Left hindlimb (tissue), 1 donor: ENCODE results near the gene CCL22.
"Not testable (repeated sequence)": the region's sequence is repeated elsewhere in the genome, so short reads cannot be mapped to it uniquely, and the experiment has no call there.

Experiments used
- DNase-seq: peaks from one replicate; pipeline ENCODE4 v3.0.0-alpha.2; 2018

The CCL22 gene

GRCh38 chr16:57358527-57359095 lies at the start of gene CCL22:
Gene CCL22 (plus strand): TSS chr16:57358783. CDS start chr16:57358817, 34 bp downstream.
- DNase-seq = no peak

GRCh38 chr16:57310801-57311200 lies 47.8 kb upstream of the CCL22 start:
- no peak for DNase-seq

- DNase-seq = no peak
These were observed 45.1 kb upstream of the CCL22 start for GRCh38 chr16:57313509-57313908.

GRCh38 chr16:57314161-57314785 lies 44.3 kb upstream of the CCL22 start:
- DNase-seq = no peak

DNA sequence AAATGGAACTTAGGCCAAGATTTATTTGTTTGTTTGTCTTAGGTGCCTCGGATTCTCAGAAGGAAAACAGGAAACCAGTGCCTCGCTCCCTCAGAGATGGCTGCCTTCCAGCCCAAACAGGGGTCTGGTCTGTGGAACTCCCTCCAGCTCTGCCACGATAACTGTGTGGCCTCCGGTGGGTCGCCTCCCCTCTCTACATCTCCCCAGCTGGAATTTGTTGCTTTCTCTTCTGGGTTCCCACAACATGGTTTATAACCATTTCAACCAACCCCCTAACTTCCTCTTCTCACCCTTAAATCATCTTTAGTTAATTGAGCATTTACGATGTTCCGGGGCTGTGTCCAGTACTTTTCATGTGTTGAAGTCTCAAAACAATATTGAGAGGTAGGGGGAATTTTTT lies 43.2 kb upstream of the CCL22 start:
- no peak for DNase-seq

- peak; percentile 39 for DNase-seq
These were observed 42.1 kb upstream of the CCL22 start for GRCh38 chr16:57316390-57317017.

DNA sequence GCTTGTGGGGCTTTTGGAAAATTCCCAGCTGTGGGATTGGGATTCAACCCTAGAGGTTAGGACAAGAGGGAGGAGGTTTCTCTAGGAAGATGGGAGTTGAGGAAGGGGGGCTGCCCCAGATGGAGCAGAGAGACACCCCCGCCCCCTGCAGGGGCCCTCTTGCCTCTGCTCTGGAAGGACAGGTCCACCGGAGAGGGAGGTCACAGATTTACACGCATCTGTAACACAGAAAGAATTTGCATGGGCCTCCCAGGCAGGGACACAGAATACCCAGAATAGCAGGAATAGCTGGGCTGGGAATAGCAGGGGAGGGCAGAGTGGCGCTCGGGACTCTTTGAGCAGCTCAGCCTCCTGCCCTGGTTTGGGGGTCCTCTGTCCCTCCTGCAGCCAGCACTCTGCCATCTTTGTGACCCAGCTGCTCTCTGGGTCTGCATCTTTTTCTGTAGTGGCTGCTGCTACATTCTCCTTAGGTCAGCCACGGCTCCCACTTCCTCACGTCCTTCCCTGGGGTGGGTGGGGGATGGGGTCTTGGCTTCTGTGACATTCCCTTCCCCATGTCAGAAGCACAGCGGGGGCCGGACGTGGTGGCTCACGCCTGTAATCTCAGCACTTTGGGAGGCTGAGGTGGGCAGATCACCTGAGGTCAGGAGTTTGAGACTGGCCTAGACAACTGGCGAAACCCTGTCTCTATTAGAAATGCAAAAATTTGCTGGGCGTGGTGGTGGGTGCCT lies 40.2 kb upstream of the CCL22 start:
- DNase-seq = no peak

DNA sequence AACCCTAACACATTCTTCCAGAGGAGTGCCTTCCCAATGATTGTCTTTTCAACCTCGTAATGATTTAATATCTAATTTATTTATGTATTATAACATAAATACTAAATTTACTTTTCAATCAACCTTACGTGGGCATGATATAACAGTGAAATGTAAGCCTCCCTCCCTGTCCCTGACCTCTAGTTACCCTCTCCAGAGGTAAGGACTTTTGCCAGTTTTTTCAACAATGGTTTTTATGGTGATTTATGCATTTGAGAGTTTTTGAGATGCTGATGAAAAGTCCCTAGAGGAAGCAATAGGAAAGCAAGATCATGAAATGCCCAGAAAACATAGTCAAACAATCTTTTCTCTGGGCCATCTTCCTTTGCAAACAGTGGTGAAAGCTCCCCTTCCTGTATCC lies 38.9 kb upstream of the CCL22 start:
- no peak for DNase-seq

- DNase-seq = no peak
These were observed 33.8 kb upstream of the CCL22 start for GRCh38 chr16:57324749-57325148.

- DNase-seq = no peak
These were observed 33.1 kb upstream of the CCL22 start for GRCh38 chr16:57325458-57325857.

- DNase-seq = no peak
These were observed 28.8 kb upstream of the CCL22 start for GRCh38 chr16:57329718-57330327.

DNA sequence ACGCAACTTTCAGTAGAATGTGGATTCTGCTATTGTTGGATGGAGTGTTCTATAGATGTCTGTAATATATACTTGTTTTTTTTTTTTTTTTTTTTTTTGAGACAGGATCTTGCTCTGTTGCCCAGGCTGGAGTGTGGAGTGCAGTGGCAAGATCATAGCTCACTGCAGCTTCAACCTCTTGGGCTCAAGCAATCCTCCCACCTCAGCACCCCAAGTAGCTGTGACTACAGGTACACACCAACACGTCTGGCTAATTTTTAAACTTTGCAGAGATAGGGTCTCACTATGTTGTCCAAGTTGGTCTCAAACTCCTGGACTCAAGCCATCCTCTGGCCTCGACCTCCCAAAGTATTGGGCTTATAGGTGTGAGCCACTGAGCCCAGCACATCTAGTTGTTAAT lies 27.2 kb upstream of the CCL22 start:
- DNase-seq = no peak

GRCh38 chr16:57333402-57333801 lies 25.2 kb upstream of the CCL22 start:
- DNase-seq = no peak

DNA sequence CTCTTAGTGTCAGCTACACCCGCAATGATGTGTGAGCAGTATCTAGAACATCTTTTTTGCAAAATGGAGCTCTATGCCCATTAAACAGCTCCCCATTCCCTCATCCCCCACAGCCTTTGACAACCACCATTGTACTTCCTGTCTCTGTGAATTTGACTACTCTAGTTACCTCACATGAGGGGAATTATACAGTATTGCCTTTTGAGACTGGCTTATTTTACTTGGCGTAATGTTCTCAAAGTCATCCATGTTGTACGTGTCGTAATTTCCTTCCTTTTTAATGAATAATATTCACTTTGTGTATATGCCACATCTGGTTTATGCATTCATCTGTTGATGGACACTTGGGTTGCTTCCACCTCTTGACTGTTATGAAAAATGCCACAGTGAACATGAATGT lies 23.2 kb upstream of the CCL22 start:
- no peak for DNase-seq

DNA sequence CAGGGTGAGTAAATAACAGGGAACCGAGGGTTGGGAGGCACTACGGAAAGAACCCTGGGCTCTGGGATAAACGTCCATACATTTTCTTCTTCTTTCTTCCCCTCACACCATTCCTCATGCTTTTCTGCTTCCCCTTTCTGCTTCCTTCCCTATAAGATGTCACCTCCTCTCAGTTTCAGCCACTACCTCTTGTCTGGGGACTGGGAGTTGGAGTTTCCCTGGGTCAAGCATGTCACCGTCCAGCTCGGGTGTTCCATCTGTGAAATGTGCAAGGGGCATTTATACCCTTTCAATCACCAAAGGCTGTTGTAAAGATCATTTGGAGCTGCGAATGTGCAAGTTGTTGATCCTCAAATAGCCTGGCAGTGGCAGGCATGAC lies 17.5 kb upstream of the CCL22 start:
- DNase-seq = no peak

GRCh38 chr16:57341441-57342303 lies 16.9 kb upstream of the CCL22 start:
- DNase-seq = peak; percentile 57

- not testable (repeated sequence) for DNase-seq
These were observed 16.0 kb upstream of the CCL22 start for GRCh38 chr16:57342606-57343005.

- no peak for DNase-seq
These were observed 15.4 kb upstream of the CCL22 start for GRCh38 chr16:57343221-57343620.

GRCh38 chr16:57344094-57344493 lies 14.5 kb upstream of the CCL22 start:
- DNase-seq = not testable (repeated sequence)

- no peak for DNase-seq
These were observed 13.6 kb upstream of the CCL22 start for GRCh38 chr16:57345021-57345420.

GRCh38 chr16:57345666-57346204 lies 12.8 kb upstream of the CCL22 start:
- no peak for DNase-seq

GRCh38 chr16:57347858-57348257 lies 10.7 kb upstream of the CCL22 start:
- DNase-seq = no peak
